K562 (cell line): ENCODE results near the gene GRHL3. TPM values are rescaled to one million over a fixed set of nuclear protein-coding genes. Genes with fewer than 3 reads are reported as not detected.
"Not testable (repeated sequence)": the region's sequence is repeated elsewhere in the genome, so short reads cannot be mapped to it uniquely, and the experiment has no call there.

Experiments used
- ATAC-seq: fragments of 200-7000 bp; cut with Tn5 transposase; 3 replicates; pipeline ENCODE4 v1.9.1; 2020; ENCODE audit warnings: moderate library complexity
- BruUV-seq: library from RNA; stranded (reverse); fragments of 400-500 nt; replicated peaks from 2 replicates; lab custom pipeline; 2021; lab: Mats Ljungman, UMichigan
- CTCF ChIA-PET: fragments of 300-600 bp; formaldehyde crosslinking; extraction: SDS; loops from one replicate; lab custom pipeline; 2021; ENCODE audit warnings: low intra/inter-chr PET ratio; lab: Yijun Ruan, JAX
- POLR2A ChIA-PET: fragments of 300-600, 350-650 bp; sonication (Branson Sonifier 250); formaldehyde crosslinking; extraction: SDS; loops from one replicate; lab custom pipeline; 2021; ENCODE audit warnings: antibody characterized with exemption, inconsistent platforms; lab: Yijun Ruan, JAX
- DNase-seq, 4 experiments: peaks; one replicate each; pipeline versions ENCODE4 v3.0.0 to v3.0.0-alpha.2; 2011 to 2018; ENCODE audit warnings: low spot score in 3 of 4, mixed read lengths in 3 of 4; ENCODE audit errors: extremely low read depth in 1 of 4
- FAIRE-seq: peaks from 2 replicates; lab custom pipeline; 2011; peaks lifted over from hg19 to GRCh38; lab: Jason Lieb, UNC
- H2AFZ ChIP-seq: 2 replicates; pipeline ENCODE4 v1.6.0; 2011; ENCODE audit warnings: low read depth, low read length, control low read depth, inconsistent platforms
- H3K27ac ChIP-seq: fragments of 200-600 bp; 3 replicates; pipeline ENCODE4 v1.8.0; 2011; ENCODE audit warnings: low read depth, mild to moderate bottlenecking, control low read depth, inconsistent platforms, low read length, moderate library complexity, mixed read lengths; ENCODE audit errors: extremely low read depth
- H3K27me3 ChIP-seq, 2 experiments: fragments of 300-600 bp in 1 of 2; 2 replicates in 1 of 2; 3 replicates in 1 of 2; pipeline versions ENCODE4 v1.6.0 to v1.8.0; 2011; ENCODE audit warnings: inconsistent platforms in 2 of 2, low read length in 2 of 2, mild to moderate bottlenecking in 1 of 2, mixed read lengths in 1 of 2, moderate library complexity in 1 of 2; ENCODE audit not compliant: control insufficient read depth in 2 of 2, insufficient read depth in 2 of 2
- H3K36me3 ChIP-seq: fragments of 300-600 bp; 3 replicates; pipeline ENCODE4 v1.8.0; 2011; ENCODE audit warnings: mild to moderate bottlenecking, low read length, inconsistent platforms; ENCODE audit not compliant: control insufficient read depth, insufficient read depth
- H3K4me1 ChIP-seq, 2 experiments: fragments of 200-600 bp in 1 of 2; replicated peaks in 1 of 2; 2 replicates in 1 of 2; 3 replicates in 1 of 2; pipeline versions ENCODE4 v1.5.1 to v1.8.0; 2011; ENCODE audit warnings: inconsistent platforms in 2 of 2, low read length in 2 of 2, mild to moderate bottlenecking in 1 of 2, mixed read lengths in 1 of 2, moderate library complexity in 1 of 2; ENCODE audit not compliant: control insufficient read depth in 2 of 2, insufficient read depth in 2 of 2
- H3K4me2 ChIP-seq: 2 replicates; pipeline ENCODE4 v1.6.1; 2011; ENCODE audit warnings: low read length, control low read depth, inconsistent platforms, mixed read lengths; ENCODE audit not compliant: insufficient read depth
- H3K4me3 ChIP-seq: fragments of 200-600 bp; sonication (generic), shearing (Covaris generic); 2 replicates; pipeline ENCODE4 v1.5.1; 2016; ENCODE audit warnings: control low read depth, inconsistent platforms
- H3K79me2 ChIP-seq: fragments of 200-600 bp; 3 replicates; pipeline ENCODE4 v1.8.0; 2011; ENCODE audit warnings: low read length, inconsistent platforms; ENCODE audit not compliant: control insufficient read depth, insufficient read depth
- H3K9ac ChIP-seq, 2 experiments: 2 replicates each; pipeline versions ENCODE4 v1.6.0 to v1.6.1; 2011; ENCODE audit warnings: low read depth in 2 of 2, low read length in 2 of 2, control low read depth in 1 of 2, inconsistent platforms in 1 of 2, mild to moderate bottlenecking in 1 of 2, mixed read lengths in 1 of 2; ENCODE audit not compliant: insufficient read depth in 1 of 2
- H3K9me1 ChIP-seq: one replicate; pipeline ENCODE4 v1.6.0; 2011; ENCODE audit warnings: inconsistent platforms, mild to moderate bottlenecking, low read length, moderate library complexity; ENCODE audit not compliant: control insufficient read depth, insufficient read depth
- H3K9me3 ChIP-seq: replicated peaks from 2 replicates; pipeline ENCODE4 v1.5.1; 2011; ENCODE audit warnings: low read depth, low read length, inconsistent platforms; ENCODE audit not compliant: control insufficient read depth, insufficient read depth
- H4K20me1 ChIP-seq: replicated peaks from 2 replicates; pipeline ENCODE4 v1.6.1; 2011; ENCODE audit warnings: low read length, inconsistent platforms, mixed read lengths; ENCODE audit not compliant: control insufficient read depth, insufficient read depth
- ATF7 ChIP-seq: fragments of 450-650 bp; IDR thresholded peaks from 2 replicates; pipeline ENCODE4 v1.7.1; 2014; ENCODE audit warnings: mild to moderate bottlenecking, moderate library complexity
- FOXA3 ChIP-seq, 2 experiments: fragments of 450-650 bp in 1 of 2; sonication (generic) in 1 of 2; formaldehyde crosslinking; IDR thresholded peaks in 1 of 2; conservative IDR thresholded peaks in 1 of 2; 2 replicates each; pipeline versions ENCODE4 v1.4.0 to v1.8.0; 2020 to 2022; ENCODE audit warnings: mild to moderate bottlenecking in 2 of 2, missing genetic modification reagents in 1 of 2
- FOXK2 ChIP-seq, 2 experiments: fragments of 450-650 bp; IDR thresholded peaks in 1 of 2; conservative IDR thresholded peaks in 1 of 2; 2 replicates each; pipeline ENCODE4 v1.6.1; 2016; ENCODE audit warnings: low read depth in 2 of 2, mild to moderate bottlenecking in 1 of 2
- NR2C2 ChIP-seq, 2 experiments: fragments of 200-800 bp in 1 of 2; sonication (Bioruptor generic) in 1 of 2; sonication (generic) in 1 of 2; formaldehyde crosslinking in 1 of 2; IDR thresholded peaks; 2 replicates each; pipeline versions ENCODE4 v1.6.1 to v1.8.0; 2016 to 2022; ENCODE audit warnings: mild to moderate bottlenecking in 1 of 2, missing compliant biosample characterization in 1 of 2, missing genetic modification characterization in 1 of 2, missing genetic modification reagents in 1 of 2
- TEAD1 ChIP-seq, 2 experiments: fragments of 450-650 bp in 1 of 2; sonication (generic) in 1 of 2; formaldehyde crosslinking; IDR thresholded peaks; 2 replicates each; pipeline versions ENCODE4 v1.4.0 to v1.8.0; 2020 to 2022; ENCODE audit warnings: mild to moderate bottlenecking in 2 of 2, missing genetic modification reagents in 1 of 2
- WGBS: fragments of 100-300 bp; shearing (Covaris generic); methylation state at CpG from one replicate; pipeline ENCODE4 v1.1.6; 2016; ENCODE audit warnings: low coverage, mixed read lengths; ENCODE audit not compliant: insufficient coverage; ENCODE audit errors: missing lambda C conversion rate; 5-methylcytosine and 5-hydroxymethylcytosine counted together
- in situ Hi-C: fragments of 300-500 bp; cut with MboI; formaldehyde crosslinking; loops from 4 replicates; pipeline ENCODE4 v1.15.0; 2018; ENCODE audit warnings: inconsistent platforms, mixed read lengths
- intact Hi-C: fragments of 100-400 bp; cut with micrococcal nuclease; formaldehyde crosslinking; loops from 2 replicates; pipeline ENCODE4 v1.14.2; 2022
- polyA plus RNA-seq, 8 experiments: library from polyadenylated mRNA; depleted of rRNA in 4 of 8; stranded (reverse) in 5 of 8; unstranded in 3 of 8; fragments of >200 nt; fragmentation: Nextera tagmentation in 2 of 8; fragmentation: Illumina TruSeq in 1 of 8; extraction: Ambion mirVana in 2 of 8; extraction: Trizol in 1 of 8; gene quantifications; 2 replicates each; pipeline versions ENCODE4 v1.2.1 to v1.2.3, GENCODE V29; 2011 to 2014; ENCODE audit warnings: inconsistent platforms in 1 of 8, missing spikeins in 1 of 8
- total RNA-seq, 7 experiments: library from RNA; depleted of rRNA in 6 of 7; stranded (reverse); fragments of >200 nt in 6 of 7; fragmentation: Illumina TruSeq in 2 of 7; extraction: Trizol in 2 of 7; gene quantifications; 2 replicates each; pipeline versions ENCODE4 v1.2.1 to v1.2.3, GENCODE V29; 2011 to 2021; ENCODE audit warnings: low replicate concordance in 1 of 7
- TF ChIP-seq, protein P1 (sequence below): fragments of 450-650 bp; IDR thresholded peaks from 2 replicates; pipeline ENCODE4 v1.6.1; 2018; ENCODE audit not compliant: partially characterized antibody

GRHL3 gene
- total and polyA plus RNA-seq, 9 of the 15 experiments (the other 6 are each of a cell fraction or from before 2014, with no cell fraction given) = 0.01 to 0.04 TPM; not detected in 7

DNA sequence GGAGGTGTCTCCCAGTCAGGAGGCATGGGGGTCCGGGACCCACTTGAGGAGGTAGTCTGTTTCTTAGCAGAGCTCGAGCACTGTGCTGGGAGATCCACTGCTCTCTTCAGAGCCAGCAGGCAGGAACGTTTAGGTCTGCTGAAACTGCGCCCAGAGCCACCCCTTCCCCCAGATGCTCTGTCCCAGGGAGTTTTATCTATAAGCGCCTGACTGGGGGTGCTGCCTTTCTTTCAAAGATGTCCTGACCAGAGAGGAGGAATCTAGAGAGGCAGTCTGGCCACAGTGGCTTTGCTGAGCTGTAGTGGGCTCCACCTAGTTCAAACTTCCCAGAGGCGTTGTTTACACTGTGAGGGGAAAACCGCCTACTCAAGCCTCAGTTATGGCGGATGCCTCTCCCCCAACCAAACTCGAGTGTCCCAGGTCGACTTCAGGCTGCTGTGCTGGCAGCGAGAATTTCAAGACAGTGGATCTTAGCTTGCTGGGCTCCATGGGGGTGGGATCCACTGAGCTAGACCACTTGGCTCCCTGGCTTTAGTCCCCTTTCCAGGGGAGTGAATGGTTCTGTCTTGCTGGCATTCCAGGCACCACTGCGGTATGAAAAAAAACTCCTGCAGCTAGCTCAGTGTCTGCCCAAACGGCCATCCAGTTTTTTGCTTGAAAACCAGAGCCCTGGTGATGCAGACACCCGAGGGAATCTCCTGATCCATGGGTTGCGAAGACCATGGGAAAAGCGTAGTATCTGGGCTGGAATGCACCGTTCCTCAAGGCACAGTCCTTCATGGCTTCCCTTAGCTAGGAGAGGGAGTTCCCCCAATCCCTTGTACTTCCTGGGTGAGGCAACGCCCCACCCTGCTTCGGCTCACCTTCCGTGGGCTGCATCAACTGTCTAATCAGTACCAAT is 44.7 kb upstream of the GRHL3 start:
- CTCF ChIA-PET; H4K20me1 ChIP-seq; ATAC-seq; FAIRE-seq; H3K36me3 ChIP-seq; H3K27ac ChIP-seq; H3K9me1 ChIP-seq; BruUV-seq; H3K4me1 ChIP-seq; in situ Hi-C loops; H3K79me2 ChIP-seq; H3K9me3 ChIP-seq; intact Hi-C loops; TF ChIP-seq NR2C2 (CRISPR knock-in tag; IDR thresholded peaks at IDR 0.05): not testable (repeated sequence)
- WGBS = 1% methylated on average over 19 of the region's 20 CpGs
- POLR2A ChIA-PET = interaction anchor here (0.8 to 1.6 kb wide), 3 partner anchors 14 to 89 kb away, joined by 3 to 4 read pairs (median 3); no protein-coding TSS in a partner anchor
- peak overlapping the region; percentile 70 for H3K4me2 ChIP-seq
- peak overlapping the region in 1 of 2 experiments; percentile 4; a peak in 1 of 4 replicates for H3K9ac ChIP-seq
- H3K4me3 ChIP-seq = peak overlapping the region; percentile 20; the same call in 1 of the 2 replicates
- peaks cover 12 to 24% of the 10 kb centered on the region in 2 experiments for H3K27me3 ChIP-seq
- peak overlapping the region; percentile 81 for H2AFZ ChIP-seq
- TF ChIP-seq, protein P1, sequence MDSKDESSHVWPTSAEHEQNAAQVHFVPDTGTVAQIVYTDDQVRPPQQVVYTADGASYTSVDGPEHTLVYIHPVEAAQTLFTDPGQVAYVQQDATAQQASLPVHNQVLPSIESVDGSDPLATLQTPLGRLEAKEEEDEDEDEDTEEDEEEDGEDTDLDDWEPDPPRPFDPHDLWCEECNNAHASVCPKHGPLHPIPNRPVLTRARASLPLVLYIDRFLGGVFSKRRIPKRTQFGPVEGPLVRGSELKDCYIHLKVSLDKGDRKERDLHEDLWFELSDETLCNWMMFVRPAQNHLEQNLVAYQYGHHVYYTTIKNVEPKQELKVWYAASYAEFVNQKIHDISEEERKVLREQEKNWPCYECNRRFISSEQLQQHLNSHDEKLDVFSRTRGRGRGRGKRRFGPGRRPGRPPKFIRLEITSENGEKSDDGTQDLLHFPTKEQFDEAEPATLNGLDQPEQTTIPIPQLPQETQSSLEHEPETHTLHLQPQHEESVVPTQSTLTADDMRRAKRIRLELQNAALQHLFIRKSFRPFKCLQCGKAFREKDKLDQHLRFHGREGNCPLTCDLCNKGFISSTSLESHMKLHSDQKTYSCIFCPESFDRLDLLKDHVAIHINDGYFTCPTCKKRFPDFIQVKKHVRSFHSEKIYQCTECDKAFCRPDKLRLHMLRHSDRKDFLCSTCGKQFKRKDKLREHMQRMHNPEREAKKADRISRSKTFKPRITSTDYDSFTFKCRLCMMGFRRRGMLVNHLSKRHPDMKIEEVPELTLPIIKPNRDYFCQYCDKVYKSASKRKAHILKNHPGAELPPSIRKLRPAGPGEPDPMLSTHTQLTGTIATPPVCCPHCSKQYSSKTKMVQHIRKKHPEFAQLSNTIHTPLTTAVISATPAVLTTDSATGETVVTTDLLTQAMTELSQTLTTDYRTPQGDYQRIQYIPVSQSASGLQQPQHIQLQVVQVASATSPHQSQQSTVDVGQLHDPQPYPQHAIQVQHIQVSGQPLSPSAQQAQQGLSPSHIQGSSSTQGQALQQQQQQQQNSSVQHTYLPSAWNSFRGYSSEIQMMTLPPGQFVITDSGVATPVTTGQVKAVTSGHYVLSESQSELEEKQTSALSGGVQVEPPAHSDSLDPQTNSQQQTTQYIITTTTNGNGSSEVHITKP = peak; percentile 89
- TF ChIP-seq FOXA3 (CRISPR knock-in tag; conservative IDR thresholded peaks at IDR 0.05 in 1 of 2, IDR thresholded peaks at IDR 0.05 in 1 of 2) = peak in 1 of 2 experiments; percentile 75; a peak in 2 of 4 replicates
- TF ChIP-seq FOXK2 (conservative IDR thresholded peaks at IDR 0.05 in 1 of 2, IDR thresholded peaks at IDR 0.05 in 1 of 2; ENCODE audit: low read depth in 2 of 2) = peak; percentile 35 to 49; a peak in 2 of 4 replicates
- TF ChIP-seq NR2C2 (tag; IDR thresholded peaks at IDR 0.05) = peak; percentile 57; the same call in 1 of the 2 replicates
- TF ChIP-seq ATF7 = peak; percentile 44; the same call in 1 of the 2 replicates
- TF ChIP-seq TEAD1 (CRISPR knock-in tag; IDR thresholded peaks at IDR 0.05) = 0 out of 4 replicates have a peak, but pooled peaks of 1 of the 2 experiments have one; percentile 13
- peak in 1 of 4 experiments; percentile 32 for DNase-seq
